SK-N-MC (cell line): Measurements from ENCODE around the gene ANKRD44.

ENCODE experiments used
- EZH2 ChIP-seq: fragments of 200-600 bp; sonication (generic); IDR thresholded peaks from one replicate; pipeline ENCODE4 v1.6.1; 2017; ENCODE audit warnings: antibody characterized with exemption
- POLR2AphosphoS5 ChIP-seq: IDR thresholded peaks from 2 replicates; pipeline ENCODE4 v1.6.1; 2012; ENCODE audit warnings: mild to moderate bottlenecking, low read depth, low read length, borderline replicate concordance

DNA sequence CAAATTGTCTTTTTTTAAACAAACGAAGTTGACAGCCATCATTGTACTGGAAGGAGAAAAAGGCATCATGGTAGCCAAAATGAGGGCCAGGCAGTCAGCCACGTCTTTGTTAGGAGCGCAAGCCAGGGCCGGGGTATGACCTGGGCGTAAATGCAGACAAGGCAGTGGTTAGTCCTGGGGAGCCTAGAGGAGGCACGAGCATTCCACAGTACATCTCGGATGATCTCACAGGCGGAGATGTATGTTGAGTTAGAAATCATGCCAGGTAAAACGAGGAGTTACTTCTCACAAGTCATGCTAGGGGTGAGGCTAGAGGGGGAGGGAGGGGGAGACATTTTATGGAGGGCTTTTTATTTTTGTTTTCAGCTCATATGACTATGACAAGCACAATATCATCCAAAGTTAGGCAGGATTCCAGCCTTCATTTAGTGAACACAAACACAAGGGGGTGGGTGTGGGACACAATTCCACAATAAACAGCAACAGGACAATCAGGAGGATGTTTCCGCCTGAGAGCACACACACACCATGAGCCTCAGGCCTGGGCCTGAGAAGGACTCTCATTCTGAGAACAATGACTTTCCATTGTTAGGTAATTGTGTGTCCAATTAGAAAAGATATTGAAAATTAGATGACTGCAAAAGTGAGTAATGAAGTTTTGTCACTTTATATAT lies 319.7 kb downstream of the ANKRD44 start:
- no peak for TF ChIP-seq POLR2AphosphoS5
- TF ChIP-seq EZH2: no peak
